NCI-H526 treated with DMSO at 0.1 percent for 48 hours (cell line): ENCODE data around the gene RASSF5.
"Not testable (repeated sequence)": the region's sequence is repeated elsewhere in the genome, so short reads cannot be mapped to it uniquely, and the experiment has no call there.

ENCODE experiments used
- DNase-seq: peaks from one replicate; lab custom pipeline; 2025; lab: John Stamatoyannopoulos, UW

The RASSF5 gene

DNA sequence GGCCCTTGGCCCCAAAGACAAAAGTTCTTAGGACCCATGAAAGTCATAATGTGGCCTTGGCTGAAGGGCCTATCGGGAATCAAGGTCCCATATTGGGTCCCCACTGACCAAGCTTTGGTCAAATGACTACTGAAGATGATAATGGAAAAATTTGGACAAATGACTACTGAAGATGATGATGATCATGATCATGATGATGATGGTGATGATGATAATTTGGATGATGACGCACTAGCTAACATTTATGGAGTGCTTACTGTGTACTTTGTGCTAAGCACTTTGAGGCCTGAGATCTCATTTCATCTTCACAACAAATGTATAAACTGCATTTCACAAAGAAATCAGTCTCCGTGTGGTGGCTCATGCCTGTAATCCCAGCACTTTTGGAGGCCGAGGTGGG, 65.5 kb downstream of the RASSF5 start:
- DNase-seq: no peak

DNA sequence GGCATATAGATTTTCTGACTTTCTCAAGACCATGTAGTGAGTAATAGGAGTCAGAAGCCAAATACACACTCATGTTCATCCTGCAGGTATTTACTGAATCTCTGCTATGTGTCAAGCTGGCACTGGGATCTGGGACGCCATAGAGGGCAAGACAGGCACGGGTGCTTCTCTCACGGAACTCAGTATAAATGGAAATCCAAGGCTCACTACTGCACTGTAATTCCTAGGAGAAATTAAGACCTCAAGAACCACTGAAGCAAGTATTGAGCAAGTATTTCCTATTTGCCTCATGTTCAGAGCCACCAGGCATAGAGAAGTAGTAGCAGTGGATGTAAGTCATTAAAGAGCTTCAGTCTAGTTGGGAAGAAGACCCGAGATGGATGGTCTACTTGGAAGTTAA, 66.0 kb downstream of the RASSF5 start:
- DNase-seq: no peak

DNA sequence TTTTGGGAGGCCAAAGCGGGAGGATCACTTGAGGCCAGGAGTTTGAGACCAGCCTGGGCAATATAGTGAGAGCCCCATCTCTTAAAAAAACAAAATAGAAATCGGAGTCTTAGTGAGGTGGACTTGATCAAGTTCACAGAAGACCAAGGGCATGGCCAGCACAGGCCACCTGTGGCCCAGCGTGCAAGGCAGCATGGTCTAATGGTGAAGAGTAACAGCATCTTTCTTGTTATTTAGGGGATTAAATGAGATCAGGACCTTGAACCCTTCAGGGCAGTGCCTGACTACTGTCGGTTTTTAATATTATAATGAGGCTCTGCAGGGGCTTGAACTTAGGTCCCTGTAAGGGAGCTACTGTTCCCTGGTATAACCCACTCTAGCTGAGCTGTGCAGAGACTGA, 66.4 kb downstream of the RASSF5 start:
- DNase-seq: no peak

DNA sequence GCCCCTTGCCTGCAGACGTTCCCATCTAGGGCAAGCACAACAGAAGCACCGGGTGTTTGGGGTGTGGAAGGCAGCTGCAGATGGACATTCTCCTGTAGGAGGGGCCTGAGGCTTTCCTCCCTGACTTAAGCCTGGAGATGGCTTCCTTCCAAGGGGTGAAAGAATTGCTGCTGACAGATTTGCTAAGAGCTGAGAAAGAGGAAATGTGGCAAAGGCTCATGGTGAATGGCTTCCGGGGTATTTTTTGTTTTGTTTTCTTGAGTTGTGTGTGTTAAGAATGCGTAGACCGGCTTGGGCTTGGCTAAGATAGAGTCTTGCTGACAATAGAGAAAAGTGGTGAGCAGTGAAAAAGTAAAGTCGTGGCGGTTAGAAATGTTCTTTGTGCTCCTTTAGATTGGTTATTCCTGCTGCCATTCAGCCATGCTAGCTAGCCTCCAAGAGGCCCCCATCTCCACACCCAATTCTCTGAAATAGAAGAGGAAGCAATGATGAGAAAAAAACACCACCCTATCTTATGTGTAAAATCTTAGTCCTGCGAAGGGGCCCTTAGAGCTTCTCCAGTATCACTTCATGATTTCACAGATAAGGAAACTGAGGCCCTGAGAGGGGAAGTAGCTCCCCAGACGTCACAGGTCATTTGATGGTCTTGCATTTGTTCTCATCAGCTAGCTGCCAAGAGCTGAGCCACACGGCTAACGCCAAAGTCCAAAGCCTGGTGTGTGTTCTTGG, 68.0 kb downstream of the RASSF5 start:
- DNase-seq: no peak

DNA sequence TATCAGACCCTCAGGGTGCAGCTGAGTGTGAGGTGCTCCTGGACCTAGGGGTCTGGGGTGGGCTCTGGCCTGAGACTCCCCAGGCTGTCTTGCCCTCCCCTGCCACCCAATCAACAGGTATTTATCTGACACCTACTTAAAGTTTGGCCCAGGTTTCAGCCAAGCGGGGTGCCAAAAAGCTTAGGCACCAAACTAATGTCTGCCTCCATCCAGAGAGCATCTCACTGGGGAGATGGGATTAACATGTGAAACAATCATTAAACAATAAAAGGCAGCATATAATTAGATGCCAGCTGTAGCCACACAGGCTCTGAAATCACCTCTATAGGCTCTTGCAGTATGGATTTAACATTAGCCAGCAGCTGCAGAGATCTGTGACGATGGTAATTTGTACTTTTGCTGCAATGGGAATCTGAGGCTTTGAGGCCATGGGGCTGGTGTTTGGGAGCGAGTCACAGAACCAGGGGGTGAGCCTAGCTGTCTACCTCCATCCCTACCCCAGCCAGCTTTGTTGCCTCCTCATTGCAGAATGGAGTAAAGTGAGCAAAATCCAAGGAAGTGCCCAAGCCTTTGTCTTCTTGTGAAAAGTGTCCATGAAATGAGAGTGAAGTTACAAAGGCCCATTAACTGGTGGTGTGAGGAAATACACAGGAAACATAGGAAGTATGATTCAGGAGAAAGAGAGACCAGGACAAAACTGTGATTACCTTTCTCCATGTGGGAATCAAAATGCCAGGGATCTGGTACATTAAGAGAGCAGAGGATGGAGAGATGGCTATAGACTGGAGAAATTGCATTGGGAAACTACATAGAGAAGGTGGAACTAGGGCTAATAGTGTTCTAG, 68.8 kb downstream of the RASSF5 start:
- no peak for DNase-seq

DNA sequence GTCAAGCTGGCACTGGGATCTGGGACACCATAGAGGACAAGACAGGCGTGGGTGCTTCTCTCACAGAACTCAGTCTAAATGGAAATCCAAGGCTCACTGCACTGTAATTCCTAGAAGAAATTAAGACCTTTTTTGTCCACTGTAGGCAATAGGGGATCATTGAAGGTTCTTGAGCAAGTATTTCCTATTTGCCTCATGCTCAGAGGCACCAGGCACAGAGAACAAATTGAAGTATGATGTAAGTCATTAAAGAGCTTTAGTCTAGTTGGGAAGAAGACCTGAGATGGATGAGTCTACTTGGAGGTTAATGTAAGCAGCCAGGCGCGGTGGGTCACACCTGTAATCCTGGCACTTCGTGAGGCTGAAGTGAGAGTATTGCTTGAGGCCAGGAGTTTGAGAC, 70.3 kb downstream of the RASSF5 start:
- no peak for DNase-seq

DNA sequence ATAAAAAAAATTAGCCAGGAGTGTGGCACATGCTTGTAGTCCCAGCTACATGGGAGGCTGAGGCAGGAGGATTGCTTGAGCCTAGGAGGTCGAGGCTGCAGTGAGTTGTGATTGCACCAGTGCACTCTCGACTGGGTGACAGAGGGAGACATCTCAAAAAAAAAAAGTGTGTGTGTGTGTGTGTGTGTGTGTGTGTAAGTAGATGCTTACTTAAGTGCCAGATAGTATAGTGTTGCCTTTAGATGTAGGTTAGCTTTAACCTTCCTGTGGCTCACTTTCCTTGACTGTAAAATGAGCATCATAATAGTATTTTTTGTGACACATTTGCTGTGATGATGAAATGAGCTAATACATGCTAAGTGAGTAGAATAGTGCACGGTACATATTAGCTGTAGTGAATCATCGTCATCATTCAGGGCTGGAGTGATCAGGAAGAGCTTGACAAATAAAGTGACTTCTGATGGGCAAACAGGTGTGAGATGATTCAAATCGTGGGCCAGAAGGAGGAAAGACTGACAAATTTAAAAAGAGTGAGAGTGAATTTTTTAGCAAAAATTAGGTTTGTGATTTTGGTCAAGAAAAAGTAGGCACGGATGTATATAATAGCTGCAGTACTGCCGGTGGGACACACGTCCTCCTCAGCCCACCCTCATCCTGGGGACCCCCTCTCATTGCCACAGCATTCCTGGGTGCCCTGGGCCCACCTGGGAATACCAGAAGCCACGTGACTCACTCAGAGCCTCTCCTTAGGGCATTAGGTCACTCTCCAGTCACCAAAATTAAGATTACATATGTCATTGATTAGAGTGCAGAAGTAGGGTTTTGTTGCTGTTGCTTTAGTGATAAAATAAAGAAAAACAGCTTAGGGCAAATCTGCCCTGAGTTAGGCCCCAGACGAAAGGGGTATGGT, 71.0 kb downstream of the RASSF5 start:
- DNase-seq: no peak

DNA sequence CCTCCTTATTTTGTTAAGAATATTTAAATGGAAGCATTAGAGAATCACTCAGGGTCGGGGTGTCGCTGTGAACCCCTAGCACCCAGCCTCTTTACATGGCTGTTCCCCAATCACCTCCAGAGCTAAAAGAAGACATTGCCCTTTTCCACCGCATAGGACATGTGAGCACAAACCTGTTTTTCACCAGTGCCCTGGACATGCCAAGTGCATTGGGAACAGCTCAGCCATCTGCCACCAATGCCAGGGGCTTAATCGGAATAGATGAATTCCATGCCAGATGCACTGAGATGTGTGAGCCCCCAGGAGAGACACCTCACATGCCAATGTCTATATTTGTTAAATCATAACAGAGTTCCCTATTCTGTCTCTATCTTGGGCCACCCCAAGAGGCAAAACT, 71.6 kb downstream of the RASSF5 start:
- no peak for DNase-seq

DNA sequence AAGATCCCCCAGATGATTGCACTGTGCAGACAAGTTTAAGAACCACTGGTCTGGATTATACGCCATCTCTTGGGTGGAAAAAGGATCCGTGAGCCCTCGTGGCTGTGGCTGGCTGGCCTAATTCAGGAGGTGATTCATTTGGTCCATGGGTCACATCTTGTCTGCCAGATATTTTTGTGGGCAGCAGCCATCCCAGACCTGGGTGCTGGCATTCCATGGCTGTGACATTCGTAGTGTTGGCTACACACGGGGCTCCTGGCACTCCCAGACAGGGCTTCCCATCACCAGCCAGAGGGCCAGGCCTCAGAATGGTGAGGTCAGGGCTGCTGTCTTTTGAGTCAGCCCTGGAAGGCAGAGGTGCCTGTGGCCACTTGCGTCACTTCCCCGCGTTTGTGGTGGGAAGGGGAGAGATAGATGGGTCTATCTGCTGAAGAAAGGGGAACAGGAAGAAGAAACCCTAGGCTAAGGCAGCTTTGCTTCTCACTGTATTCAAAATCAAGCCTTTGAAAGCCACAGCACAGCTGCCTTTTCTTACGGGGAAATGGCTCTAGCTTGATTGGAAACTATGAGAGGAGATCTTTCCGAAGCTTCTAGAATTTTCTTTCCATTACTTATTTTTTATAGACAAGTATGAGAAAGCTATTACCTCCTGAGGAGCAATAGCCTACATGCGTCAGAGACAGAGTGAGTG, 72.6 kb downstream of the RASSF5 start:
- no peak for DNase-seq

DNA sequence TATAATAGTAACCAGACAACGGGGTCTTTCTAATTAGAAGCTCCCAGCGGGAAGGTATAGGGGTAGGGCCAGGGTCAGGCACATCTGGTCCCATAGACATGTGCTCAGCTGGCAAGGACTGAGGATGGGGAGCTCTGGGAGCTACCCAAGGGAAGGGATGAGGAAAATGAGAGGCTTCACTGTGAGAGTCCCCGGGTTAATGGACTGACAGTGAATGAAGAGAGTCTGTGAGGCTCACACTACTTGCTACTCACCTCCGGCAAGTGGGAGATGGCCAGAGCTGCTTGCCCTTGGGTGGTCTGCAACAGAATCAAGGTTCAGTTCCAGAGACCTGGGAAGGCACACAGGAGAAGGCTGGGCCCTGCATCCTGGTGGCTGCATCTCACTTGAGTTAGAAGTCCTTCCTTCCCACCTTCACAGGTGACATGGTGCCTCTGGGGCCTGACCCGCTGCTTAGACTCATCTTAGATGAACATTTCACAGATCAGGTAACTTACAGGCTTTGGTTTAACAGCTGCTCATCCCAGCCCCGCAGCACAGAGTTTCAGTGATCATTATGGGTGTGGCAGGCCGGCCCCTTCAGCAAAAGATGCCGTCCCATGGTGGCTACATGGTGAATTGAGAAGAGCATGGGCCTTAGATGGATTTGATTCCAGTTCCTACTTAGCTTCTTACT, 73.2 kb downstream of the RASSF5 start:
- no peak for DNase-seq

DNA sequence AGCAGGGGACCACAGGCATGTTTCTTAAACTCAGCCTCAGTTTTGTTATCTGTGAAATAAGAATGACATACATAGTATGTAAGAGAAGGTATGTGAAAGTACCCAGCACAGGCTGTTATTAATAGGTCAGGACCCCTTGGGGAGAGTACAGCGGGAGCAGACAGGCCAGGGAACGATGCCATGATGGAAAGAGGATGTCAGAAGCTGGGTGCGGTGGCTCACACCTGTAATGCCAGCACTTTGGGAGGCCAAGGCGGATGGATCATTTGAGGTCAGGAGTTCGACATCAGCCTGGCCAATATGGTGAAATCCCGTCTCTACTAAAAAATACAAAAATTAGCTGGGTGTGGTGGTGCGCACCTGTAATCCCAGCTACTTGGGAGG, 73.8 kb downstream of the RASSF5 start:
- DNase-seq: not testable (repeated sequence)

DNA sequence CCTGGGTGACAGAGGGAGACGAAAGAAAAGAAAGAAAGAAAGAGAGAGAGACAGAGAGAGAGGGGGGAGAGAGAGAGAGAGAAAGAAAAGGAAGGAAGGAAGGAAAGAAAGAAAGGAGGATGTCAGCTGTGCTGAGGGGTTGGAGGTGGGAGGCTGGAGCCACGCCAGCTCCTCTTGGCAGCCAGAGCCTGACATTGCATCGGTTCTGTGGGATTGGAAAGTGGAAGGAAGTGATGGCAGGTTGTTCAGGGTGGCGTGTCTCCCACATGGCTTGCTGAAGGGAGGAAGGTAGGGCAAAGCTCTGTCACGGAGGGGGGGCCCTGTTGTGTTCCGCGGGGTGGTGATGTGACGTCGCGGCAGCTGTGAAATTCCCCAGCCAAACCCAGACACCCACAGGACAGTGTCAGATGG, 74.2 kb downstream of the RASSF5 start:
- DNase-seq: no peak

DNA sequence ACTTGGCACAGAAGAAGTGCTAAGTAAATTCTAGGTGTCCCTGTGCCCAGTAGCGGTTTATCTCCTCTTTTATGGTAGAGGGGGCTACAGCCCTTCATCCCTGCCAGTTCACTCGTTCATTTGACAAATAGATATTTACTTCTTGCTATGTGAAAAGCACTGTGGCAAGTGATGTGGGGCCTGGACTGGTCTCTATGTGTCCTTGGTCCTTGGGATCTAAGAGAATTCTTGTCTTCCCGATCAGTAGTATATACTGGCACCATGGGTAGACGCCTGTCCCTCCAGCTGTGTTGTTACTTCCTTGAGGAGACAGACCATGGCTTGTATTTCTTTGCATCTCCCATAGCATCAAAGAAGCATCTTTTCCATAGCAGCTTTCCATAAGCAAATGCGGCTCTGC, 75.2 kb downstream of the RASSF5 start:
- DNase-seq: no peak

DNA sequence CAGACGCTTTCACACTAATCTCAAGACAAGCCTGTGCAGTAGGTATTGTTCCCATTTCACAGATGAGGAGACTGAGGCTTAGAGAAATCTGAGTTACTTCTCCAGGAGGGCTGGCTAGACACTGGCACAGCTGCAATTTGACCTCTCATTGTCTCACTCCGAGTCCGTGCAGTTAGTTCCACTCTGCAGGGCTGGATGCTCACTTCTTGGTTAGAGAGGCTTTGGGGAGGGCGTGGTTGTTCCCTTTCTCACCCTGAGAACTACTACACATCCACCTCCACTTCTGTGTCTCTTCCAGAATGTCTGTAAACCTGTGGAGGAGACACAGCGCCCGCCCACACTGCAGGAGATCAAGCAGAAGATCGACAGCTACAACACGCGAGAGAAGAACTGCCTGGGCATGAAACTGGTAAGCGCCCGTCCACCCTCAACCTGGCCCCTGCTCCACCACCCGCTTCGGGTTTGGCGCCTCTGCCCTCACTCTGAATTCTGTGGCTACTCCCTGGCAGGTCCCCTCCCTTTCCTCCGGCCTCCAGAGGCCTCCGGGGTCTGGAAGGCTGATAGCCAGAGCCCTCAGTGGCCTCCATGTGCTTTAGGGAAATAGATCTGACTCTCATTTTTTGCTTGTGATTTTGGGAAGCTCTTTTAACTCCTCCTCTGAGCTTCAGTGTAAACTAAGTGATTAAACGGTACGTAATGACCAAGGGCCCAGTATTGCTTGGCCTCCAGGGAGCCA, 75.8 kb downstream of the RASSF5 start:
- no peak for DNase-seq

DNA sequence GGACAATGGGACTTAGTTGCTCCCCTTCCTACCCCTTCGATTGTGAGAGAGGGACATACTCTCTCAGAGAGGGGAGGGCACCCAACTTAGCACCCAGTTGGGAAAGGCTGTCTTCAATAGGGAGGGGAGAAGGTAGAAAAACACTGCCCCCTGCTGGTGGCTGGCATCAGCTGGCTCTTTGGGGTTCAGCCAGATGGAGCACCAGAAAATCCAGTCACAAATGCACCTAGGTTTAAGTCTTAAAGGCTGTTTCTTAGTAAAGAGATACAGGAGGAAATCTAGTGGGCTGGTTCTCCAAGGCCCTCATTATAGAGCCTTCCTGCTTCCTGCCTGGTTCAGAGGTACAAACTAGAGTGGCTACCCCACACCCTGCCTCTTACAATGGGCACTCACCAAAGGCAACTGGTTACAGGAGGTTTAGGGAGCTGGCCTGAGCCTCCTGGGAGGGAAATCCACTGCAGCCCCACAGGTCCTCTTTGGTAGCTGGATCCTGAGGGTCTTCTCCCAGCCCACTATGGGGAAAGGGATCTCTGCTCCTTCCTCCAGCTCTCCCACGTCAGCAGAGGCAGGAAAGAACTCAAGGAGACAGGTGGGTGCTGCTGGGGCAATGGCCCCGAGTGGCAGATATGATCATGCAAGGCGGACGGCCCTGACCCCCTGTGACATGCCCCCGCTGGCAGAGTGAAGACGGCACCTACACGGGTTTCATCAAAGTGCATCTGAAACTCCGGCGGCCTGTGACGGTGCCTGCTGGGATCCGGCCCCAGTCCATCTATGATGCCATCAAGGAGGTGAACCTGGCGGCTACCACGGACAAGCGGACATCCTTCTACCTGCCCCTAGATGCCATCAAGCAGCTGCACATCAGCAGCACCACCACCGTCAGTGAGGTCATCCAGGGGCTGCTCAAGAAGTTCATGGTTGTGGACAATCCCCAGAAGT, 76.6 kb downstream of the RASSF5 start:
- no peak for DNase-seq

DNA sequence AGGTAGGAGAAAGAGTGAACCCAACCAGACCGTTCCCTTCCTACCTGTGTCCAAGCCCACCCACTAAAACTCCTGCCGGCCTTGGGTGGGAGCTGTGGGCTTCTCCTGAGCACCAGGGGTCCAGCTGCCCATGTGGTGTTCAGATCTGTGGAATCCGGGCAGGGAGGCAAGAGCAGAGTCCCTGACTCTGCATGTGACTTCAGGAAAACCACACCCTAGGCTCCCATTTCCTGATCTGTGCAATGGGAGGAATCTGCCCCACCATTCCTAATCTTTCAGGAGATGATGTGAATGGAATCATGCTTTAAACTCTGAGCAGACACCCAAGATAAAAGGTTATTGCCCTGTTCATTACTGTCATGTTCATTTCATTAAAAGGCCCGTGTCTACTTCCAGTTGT, 77.4 kb downstream of the RASSF5 start:
- DNase-seq: no peak

DNA sequence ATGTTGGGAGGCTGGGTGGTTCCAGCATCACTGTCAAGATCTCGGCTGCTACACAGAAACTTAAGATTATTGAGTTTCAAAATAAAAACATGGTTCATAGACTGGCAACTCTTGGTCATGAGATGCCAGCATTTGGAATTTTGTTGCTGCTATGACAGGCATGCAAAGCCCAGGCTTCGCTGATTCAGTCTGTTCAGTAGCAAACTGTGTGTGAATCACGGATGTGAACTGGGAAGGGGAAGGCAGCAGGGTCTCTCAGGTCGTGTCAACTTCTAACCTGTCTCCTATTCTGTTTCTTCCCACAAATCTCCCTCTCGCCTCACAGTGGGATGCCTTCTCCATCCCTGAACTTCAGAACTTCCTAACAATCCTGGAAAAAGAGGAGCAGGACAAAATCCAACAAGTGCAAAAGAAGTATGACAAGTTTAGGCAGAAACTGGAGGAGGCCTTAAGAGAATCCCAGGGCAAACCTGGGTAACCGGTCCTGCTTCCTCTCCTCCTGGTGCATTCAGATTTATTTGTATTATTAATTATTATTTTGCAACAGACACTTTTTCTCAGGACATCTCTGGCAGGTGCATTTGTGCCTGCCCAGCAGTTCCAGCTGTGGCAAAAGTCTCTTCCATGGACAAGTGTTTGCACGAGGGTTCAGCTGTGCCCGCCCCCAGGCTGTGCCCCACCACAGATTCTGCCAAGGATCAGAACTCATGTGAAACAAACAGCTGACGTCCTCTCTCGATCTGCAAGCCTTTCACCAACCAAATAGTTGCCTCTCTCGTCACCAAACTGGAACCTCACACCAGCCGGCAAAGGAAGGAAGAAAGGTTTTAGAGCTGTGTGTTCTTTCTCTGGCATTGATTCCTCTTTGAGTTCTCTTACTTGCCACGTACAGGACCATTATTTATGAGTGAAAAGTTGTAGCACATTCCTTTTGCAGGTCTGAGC, 79.4 kb downstream of the RASSF5 start:
- no peak for DNase-seq

DNA sequence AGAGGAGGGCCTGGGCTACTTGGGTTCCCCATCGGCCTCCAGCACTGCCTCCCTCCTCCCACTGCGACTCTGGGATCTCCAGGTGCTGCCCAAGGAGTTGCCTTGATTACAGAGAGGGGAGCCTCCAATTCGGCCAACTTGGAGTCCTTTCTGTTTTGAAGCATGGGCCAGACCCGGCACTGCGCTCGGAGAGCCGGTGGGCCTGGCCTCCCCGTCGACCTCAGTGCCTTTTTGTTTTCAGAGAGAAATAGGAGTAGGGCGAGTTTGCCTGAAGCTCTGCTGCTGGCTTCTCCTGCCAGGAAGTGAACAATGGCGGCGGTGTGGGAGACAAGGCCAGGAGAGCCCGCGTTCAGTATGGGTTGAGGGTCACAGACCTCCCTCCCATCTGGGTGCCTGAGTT, 80.6 kb downstream of the RASSF5 start:
- no peak for DNase-seq
